Keratinocyte (primary cell): ENCODE data around the gene HENMT1. TPM values are rescaled to one million over a fixed set of nuclear protein-coding genes. Genes with fewer than 3 reads are reported as not detected.

Experiments used
- DNase-seq: peaks from one replicate; pipeline ENCODE4 v3.0.0-alpha.2; 2011; ENCODE audit warnings: low read depth, missing footprints, low spot score
- FAIRE-seq: peaks from 2 replicates; lab custom pipeline; 2011; peaks lifted over from hg19 to GRCh38; lab: Jason Lieb, UNC
- H2AFZ ChIP-seq: 2 replicates; pipeline ENCODE4 v1.6.0; 2012; ENCODE audit warnings: low read length, control low read depth, inconsistent platforms; ENCODE audit not compliant: control insufficient read depth
- H3K27ac ChIP-seq: 2 replicates; pipeline ENCODE4 v1.5.1; 2011; ENCODE audit warnings: low read length; ENCODE audit not compliant: control insufficient read depth, insufficient read depth
- H3K27me3 ChIP-seq: 3 replicates; pipeline ENCODE4 v1.6.0; 2011; ENCODE audit warnings: low read length; ENCODE audit not compliant: control insufficient read depth, insufficient read depth; ENCODE audit errors: extremely low read depth
- H3K36me3 ChIP-seq, 2 experiments: 2 replicates in 1 of 2; 3 replicates in 1 of 2; pipeline ENCODE4 v1.5.1; 2011; ENCODE audit warnings: low read length in 2 of 2, mild to moderate bottlenecking in 1 of 2; ENCODE audit not compliant: control insufficient read depth in 2 of 2, insufficient read depth in 2 of 2; ENCODE audit errors: extremely low read depth in 1 of 2
- H3K4me1 ChIP-seq: 3 replicates; pipeline ENCODE4 v1.5.1; 2011; ENCODE audit warnings: low read length; ENCODE audit not compliant: control insufficient read depth, insufficient read depth; ENCODE audit errors: extremely low read depth
- H3K4me2 ChIP-seq: 3 replicates; pipeline ENCODE4 v1.6.0; 2011; ENCODE audit warnings: low read depth, low read length; ENCODE audit not compliant: control insufficient read depth, insufficient read depth; ENCODE audit errors: extremely low read depth
- H3K4me3 ChIP-seq, 3 experiments: fragments of 200-600 bp in 1 of 3; sonication (generic) in 1 of 3; 2 replicates in 2 of 3; 3 replicates in 1 of 3; pipeline ENCODE4 v1.5.1; 2011 to 2016; ENCODE audit warnings: low read length in 3 of 3, mild to moderate bottlenecking in 3 of 3, control low read depth in 2 of 3, inconsistent platforms in 1 of 3, low read depth in 1 of 3, mixed read lengths in 1 of 3, mixed run types in 1 of 3, moderate library complexity in 1 of 3; ENCODE audit not compliant: control insufficient read depth in 2 of 3, insufficient read depth in 2 of 3; ENCODE audit errors: extremely low read depth in 1 of 3
- H3K79me2 ChIP-seq: 2 replicates; pipeline ENCODE4 v1.6.0; 2012; ENCODE audit warnings: low read length; ENCODE audit not compliant: control insufficient read depth, insufficient read depth
- H3K9ac ChIP-seq: 3 replicates; pipeline ENCODE4 v1.6.0; 2011; ENCODE audit warnings: low read length; ENCODE audit not compliant: control insufficient read depth, insufficient read depth; ENCODE audit errors: extremely low read depth
- H3K9me1 ChIP-seq: 3 replicates; pipeline ENCODE4 v1.6.0; 2011; ENCODE audit warnings: low read length; ENCODE audit not compliant: control insufficient read depth, insufficient read depth; ENCODE audit errors: extremely low read depth
- H3K9me3 ChIP-seq: 2 replicates; pipeline ENCODE4 v1.5.1; 2012; ENCODE audit warnings: low read depth, low read length; ENCODE audit not compliant: control insufficient read depth
- H4K20me1 ChIP-seq: 3 replicates; pipeline ENCODE4 v1.6.0; 2011; ENCODE audit warnings: low read length; ENCODE audit not compliant: control insufficient read depth, insufficient read depth; ENCODE audit errors: extremely low read depth
- CTCF ChIP-seq, 3 experiments: IDR thresholded peaks in 1 of 3; conservative IDR thresholded peaks in 1 of 3; optimal IDR thresholded peaks in 1 of 3; 2 replicates in 2 of 3; 3 replicates in 1 of 3; pipeline versions ENCODE3 to v1.5.1; 2011; ENCODE audit warnings: low read length in 3 of 3, mild to moderate bottlenecking in 3 of 3, moderate library complexity in 2 of 3, control low read depth in 1 of 3, inconsistent platforms in 1 of 3; ENCODE audit not compliant: insufficient read depth in 2 of 3; ENCODE audit errors: extremely low read depth in 1 of 3
- EZH2 ChIP-seq: IDR thresholded peaks from one replicate; pipeline ENCODE4 v1.6.1; 2012; ENCODE audit warnings: inconsistent platforms, mild to moderate bottlenecking, low read length, moderate library complexity
- dilution Hi-C: fragments of 300-500 bp; cut with MboI; formaldehyde crosslinking; loops from one replicate; pipeline ENCODE4 v1.7.0; 2020; ENCODE audit warnings: low sequenced_read_pairs; ENCODE audit not compliant: extremely low pct_ligation_motif_present
- polyA plus RNA-seq, 5 experiments: library from polyadenylated mRNA; depleted of rRNA in 3 of 5; stranded (reverse) in 3 of 5; stranded (forward) in 1 of 5; unstranded in 1 of 5; fragments of >200 nt; gene quantifications; 1 replicate in 1 of 5; 2 replicates in 3 of 5; 3 replicates in 1 of 5; pipeline versions ENCODE4 v1.2.1 to v1.2.3, GENCODE V29; 2011 to 2012; ENCODE audit warnings: missing spikeins in 2 of 5, low read depth in 1 of 5, low replicate concordance in 1 of 5

HENMT1 gene
- polyA plus RNA-seq, 1 donor (not counting 4 experiments of a cell fraction or from before 2014, with no cell fraction given), result 1.7 TPM

DNA sequence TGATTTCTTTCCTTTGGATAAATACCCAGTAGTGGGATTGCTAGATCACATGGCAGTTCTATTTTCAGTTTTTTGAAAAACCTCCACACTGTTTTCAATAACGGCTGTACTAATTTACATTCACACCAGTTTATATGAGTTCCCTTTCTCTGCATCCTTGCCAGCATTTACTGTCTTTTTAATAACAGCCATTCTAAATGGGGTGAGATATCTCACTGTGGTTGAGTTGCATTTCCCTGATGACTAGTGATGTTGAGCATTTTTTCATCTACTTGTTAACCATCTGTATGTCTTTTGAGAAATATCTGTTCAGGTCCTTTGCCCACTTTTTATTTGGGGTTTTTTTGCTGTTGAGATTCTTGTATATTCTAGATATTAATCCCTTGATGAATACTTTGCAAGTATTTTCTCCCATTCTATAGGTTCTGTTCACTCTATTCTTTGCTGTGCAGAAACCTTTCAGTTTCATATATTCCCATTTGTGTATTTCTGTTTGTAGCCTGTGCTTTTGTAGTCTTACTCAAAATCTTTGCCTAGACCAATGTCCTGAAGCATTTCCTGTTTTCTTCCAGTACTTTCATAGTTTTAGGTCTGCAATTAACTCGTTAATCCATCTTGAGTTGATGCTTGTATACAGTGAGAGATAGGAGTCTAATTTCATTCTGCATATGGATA, 7.3 kb downstream of the HENMT1 start:
- H4K20me1 ChIP-seq, result no peaks in the 10 kb centered on the region
- TF ChIP-seq EZH2, result no peak
- TF ChIP-seq CTCF (optimal IDR thresholded peaks at IDR 0.05 in 1 of 3, IDR thresholded peaks at IDR 0.05 in 1 of 3, conservative IDR thresholded peaks at IDR 0.05 in 1 of 3; ENCODE audit: extremely low read depth in 1 of 3, insufficient read depth in 2 of 3, low read length in 3 of 3), result no peak
- dilution Hi-C loops, result no loop called here
- no peaks in the 10 kb centered on the region for H3K36me3 ChIP-seq
- H3K27me3 ChIP-seq, result no peaks in the 10 kb centered on the region
- H3K9me3 ChIP-seq, result no peaks in the 10 kb centered on the region
- H3K4me2 ChIP-seq, result no peak overlapping the region
- DNase-seq, result no peak
- FAIRE-seq, result no peak
- H3K4me3 ChIP-seq, result no peak overlapping the region
- H3K9me1 ChIP-seq, result no peaks in the 10 kb centered on the region
- H3K79me2 ChIP-seq, result no peaks in the 10 kb centered on the region
- H3K27ac ChIP-seq, result no peak overlapping the region
- no peaks in the 10 kb centered on the region for H3K4me1 ChIP-seq
- no peak overlapping the region for H2AFZ ChIP-seq
- no peak overlapping the region for H3K9ac ChIP-seq

- H3K4me1 ChIP-seq, result peaks cover 3% of the 10 kb centered on the region
- H3K27me3 ChIP-seq, result no peaks in the 10 kb centered on the region
- H4K20me1 ChIP-seq, result no peaks in the 10 kb centered on the region
- no peak for DNase-seq
- no peak overlapping the region for H3K27ac ChIP-seq
- H3K36me3 ChIP-seq, result no peaks in the 10 kb centered on the region
- TF ChIP-seq EZH2 (no peak), CTCF (optimal IDR thresholded peaks at IDR 0.05 in 1 of 3, IDR thresholded peaks at IDR 0.05 in 1 of 3, conservative IDR thresholded peaks at IDR 0.05 in 1 of 3; ENCODE audit: extremely low read depth in 1 of 3, insufficient read depth in 2 of 3, low read length in 3 of 3) (no peak)
- no peaks in the 10 kb centered on the region for H3K79me2 ChIP-seq
- H3K9me1 ChIP-seq, result no peaks in the 10 kb centered on the region
- H3K9me3 ChIP-seq, result no peaks in the 10 kb centered on the region
- H3K4me2 ChIP-seq, result no peak overlapping the region
- dilution Hi-C loops, result no loop called here
- H3K9ac ChIP-seq, result no peak overlapping the region
- peak overlapping the region; percentile 0 for H2AFZ ChIP-seq
- no peak overlapping the region for H3K4me3 ChIP-seq
- no peak for FAIRE-seq
Observed at GRCh38 chr1:108646648-108647269, 14.1 kb downstream of the HENMT1 start.
